ENCODE data around the gene ARHGEF28. TPM values are rescaled to one million over a fixed set of nuclear protein-coding genes. Genes with fewer than 3 reads are reported as not detected.

Gene ARHGEF28
- polyA plus RNA-seq, 1 donor from 2014 or later: not detected

GRCh38 chr5:73831066-73831465, 205.1 kb downstream of the ARHGEF28 start:
- H2AFZ ChIP-seq (ENCODE audit: low read depth, low read length): no peak overlapping the region
- TF ChIP-seq RAD21 (conservative IDR thresholded peaks at IDR 0.05): no peak
- TF ChIP-seq SMC3 (conservative IDR thresholded peaks at IDR 0.05; ENCODE audit: poor library complexity): no peak
- no peak for TF ChIP-seq REST (IDR thresholded peaks at IDR 0.05; ENCODE audit: borderline replicate concordance)
- TF ChIP-seq EZH2 (IDR thresholded peaks at IDR 0.05; ENCODE audit: borderline replicate concordance, insufficient read depth, low read length, poor library complexity, severe bottlenecking): no peak
- TF ChIP-seq TAF1 (IDR thresholded peaks at IDR 0.05; ENCODE audit: low read depth): no peak
- no peak for TF ChIP-seq CTCF (IDR thresholded peaks at IDR 0.05; ENCODE audit: poor library complexity, severe bottlenecking)
- no peaks in the 10 kb centered on the region for H3K9me3 ChIP-seq (ENCODE audit: low read length)
- H3K9me2 ChIP-seq (ENCODE audit: insufficient read depth, low read length): no peaks in the 10 kb centered on the region
- no peaks in the 10 kb centered on the region for H3K79me2 ChIP-seq (replicated peaks; ENCODE audit: insufficient read depth, low read length)
- no peaks in the 10 kb centered on the region for H3K36me3 ChIP-seq (ENCODE audit: insufficient read depth, low read length)
- H3K4me3 ChIP-seq (ENCODE audit: low read length): no peak overlapping the region
- H4K20me1 ChIP-seq (ENCODE audit: insufficient read depth): no peaks in the 10 kb centered on the region
- H3K4me2 ChIP-seq (ENCODE audit: low read length): no peak overlapping the region
- H3F3A ChIP-seq (ENCODE audit: insufficient read depth, low read length, poor library complexity, severe bottlenecking): no peaks in the 10 kb centered on the region
- no peak overlapping the region for H3K9ac ChIP-seq (ENCODE audit: low read length)
- no peaks in the 10 kb centered on the region for H3K27me3 ChIP-seq (ENCODE audit: insufficient read depth, low read depth, low read length)
- H3K27ac ChIP-seq (ENCODE audit: low read length): no peak overlapping the region

GRCh38 chr5:73834693-73835092, 208.7 kb downstream of the ARHGEF28 start:
- H3K36me3 ChIP-seq (ENCODE audit: insufficient read depth, low read length): no peaks in the 10 kb centered on the region
- H3K27me3 ChIP-seq (ENCODE audit: insufficient read depth, low read depth, low read length): no peaks in the 10 kb centered on the region
- H3K79me2 ChIP-seq (replicated peaks; ENCODE audit: insufficient read depth, low read length): no peaks in the 10 kb centered on the region
- TF ChIP-seq POLR2AphosphoS5 (IDR thresholded peaks at IDR 0.05): no peak
- no peak for TF ChIP-seq EP300 (conservative IDR thresholded peaks at IDR 0.05; ENCODE audit: poor library complexity, severe bottlenecking)
- TF ChIP-seq MXI1 (conservative IDR thresholded peaks at IDR 0.05; ENCODE audit: poor library complexity, severe bottlenecking): no peak
- no peak for TF ChIP-seq REST (IDR thresholded peaks at IDR 0.05; ENCODE audit: borderline replicate concordance)
- no peak for TF ChIP-seq EZH2 (IDR thresholded peaks at IDR 0.05; ENCODE audit: borderline replicate concordance, insufficient read depth, low read length, poor library complexity, severe bottlenecking)
- TF ChIP-seq CTCF (IDR thresholded peaks at IDR 0.05; ENCODE audit: poor library complexity, severe bottlenecking): no peak
- no peak for TF ChIP-seq TAF1 (IDR thresholded peaks at IDR 0.05; ENCODE audit: low read depth)
- no peak for TF ChIP-seq SMC3 (conservative IDR thresholded peaks at IDR 0.05; ENCODE audit: poor library complexity)
- no peak overlapping the region for H3K4me2 ChIP-seq (ENCODE audit: low read length)
- no peaks in the 10 kb centered on the region for H3K9me2 ChIP-seq (ENCODE audit: insufficient read depth, low read length)
- H4K20me1 ChIP-seq (ENCODE audit: insufficient read depth): no peaks in the 10 kb centered on the region
- H3K4me3 ChIP-seq (ENCODE audit: low read length): no peak overlapping the region
- H3K9me3 ChIP-seq (ENCODE audit: low read length): no peaks in the 10 kb centered on the region
- no peak overlapping the region for H3K9ac ChIP-seq (ENCODE audit: low read length)
- no peak overlapping the region for H3K27ac ChIP-seq (ENCODE audit: low read length)
- no peaks in the 10 kb centered on the region for H3F3A ChIP-seq (ENCODE audit: insufficient read depth, low read length, poor library complexity, severe bottlenecking)
- no peak overlapping the region for H2AFZ ChIP-seq (ENCODE audit: low read depth, low read length)

All from neural cell (in vitro differentiated cells).